Gastrocnemius medialis (tissue), 4 donors: Measurements from ENCODE around the gene TP53INP2.

Source experiments
- POLR2A ChIP-seq, 2 donors: fragments of 450-650 bp; IDR thresholded peaks; one replicate each; pipeline ENCODE4 v1.6.1; 2017; ENCODE audit warnings: antibody characterized with exemption in 2 of 2, mild to moderate bottlenecking in 2 of 2, moderate library complexity in 2 of 2
- TF ChIP-seq, protein P1 (sequence below), 5 experiments: fragments of 450-650 bp in 3 of 5; fragments of 200-600 bp in 2 of 5; sonication (generic) in 2 of 5; IDR thresholded peaks in 4 of 5; conservative IDR thresholded peaks in 1 of 5; 1 replicate in 4 of 5; 2 replicates in 1 of 5; pipeline ENCODE4 v1.5.1; 2016 to 2019; ENCODE audit warnings: antibody characterized with exemption in 5 of 5, mild to moderate bottlenecking in 3 of 5, moderate library complexity in 3 of 5

GRCh38 chr20:34751453-34751852 is 47.3 kb downstream of the TP53INP2 start:
- TF ChIP-seq, protein P1, sequence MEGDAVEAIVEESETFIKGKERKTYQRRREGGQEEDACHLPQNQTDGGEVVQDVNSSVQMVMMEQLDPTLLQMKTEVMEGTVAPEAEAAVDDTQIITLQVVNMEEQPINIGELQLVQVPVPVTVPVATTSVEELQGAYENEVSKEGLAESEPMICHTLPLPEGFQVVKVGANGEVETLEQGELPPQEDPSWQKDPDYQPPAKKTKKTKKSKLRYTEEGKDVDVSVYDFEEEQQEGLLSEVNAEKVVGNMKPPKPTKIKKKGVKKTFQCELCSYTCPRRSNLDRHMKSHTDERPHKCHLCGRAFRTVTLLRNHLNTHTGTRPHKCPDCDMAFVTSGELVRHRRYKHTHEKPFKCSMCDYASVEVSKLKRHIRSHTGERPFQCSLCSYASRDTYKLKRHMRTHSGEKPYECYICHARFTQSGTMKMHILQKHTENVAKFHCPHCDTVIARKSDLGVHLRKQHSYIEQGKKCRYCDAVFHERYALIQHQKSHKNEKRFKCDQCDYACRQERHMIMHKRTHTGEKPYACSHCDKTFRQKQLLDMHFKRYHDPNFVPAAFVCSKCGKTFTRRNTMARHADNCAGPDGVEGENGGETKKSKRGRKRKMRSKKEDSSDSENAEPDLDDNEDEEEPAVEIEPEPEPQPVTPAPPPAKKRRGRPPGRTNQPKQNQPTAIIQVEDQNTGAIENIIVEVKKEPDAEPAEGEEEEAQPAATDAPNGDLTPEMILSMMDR (IDR thresholded peaks at IDR 0.05 in 4 of 5, conservative IDR thresholded peaks at IDR 0.05 in 1 of 5) = no peak
- TF ChIP-seq POLR2A (IDR thresholded peaks at IDR 0.05) = no peak
